Effector memory CD4-positive, alpha-beta T cell (primary cell): ENCODE data around the gene PCNT.

ENCODE experiments used
- DNase-seq, 3 donors: peaks; one replicate each; pipeline ENCODE4 v3.0.0-alpha.2; 2020
- H3K27ac ChIP-seq: 2 replicates; pipeline ENCODE4 v1.7.0; 2013; ENCODE audit warnings: mild to moderate bottlenecking, low read length, moderate library complexity; ENCODE audit not compliant: insufficient read depth, poor library complexity, severe bottlenecking
- H3K27me3 ChIP-seq: replicated peaks from 2 replicates; pipeline ENCODE4 v1.7.0; 2013; ENCODE audit warnings: mild to moderate bottlenecking, low read length; ENCODE audit not compliant: insufficient read depth, control insufficient read depth, poor library complexity, severe bottlenecking
- H3K36me3 ChIP-seq: 2 replicates; pipeline ENCODE4 v1.7.0; 2013; ENCODE audit warnings: mild to moderate bottlenecking, low read length, moderate library complexity; ENCODE audit not compliant: control insufficient read depth, insufficient read depth
- H3K4me1 ChIP-seq: 2 replicates; pipeline ENCODE4 v1.7.0; 2013; ENCODE audit warnings: low read length, mild to moderate bottlenecking; ENCODE audit not compliant: control insufficient read depth, insufficient read depth, poor library complexity, severe bottlenecking
- H3K4me3 ChIP-seq: 2 replicates; pipeline ENCODE4 v1.7.0; 2013; ENCODE audit warnings: low read length, low read depth, mild to moderate bottlenecking; ENCODE audit not compliant: insufficient read depth, poor library complexity, severe bottlenecking
- H3K9me3 ChIP-seq: 2 replicates; pipeline ENCODE4 v1.7.0; 2013; ENCODE audit warnings: mild to moderate bottlenecking, low read length, moderate library complexity; ENCODE audit not compliant: control insufficient read depth

The PCNT gene

GRCh38 chr21:46423546-46424038, 99.6 kb downstream of the PCNT start:
- peaks cover 16% of the 10 kb centered on the region for H3K36me3 ChIP-seq
- peaks cover 4% of the 10 kb centered on the region for H3K4me1 ChIP-seq
- H3K4me3 ChIP-seq, result no peak overlapping the region
- H3K9me3 ChIP-seq, result no peaks in the 10 kb centered on the region
- DNase-seq, result no peak
- peak overlapping the region; percentile 44 for H3K27ac ChIP-seq
- H3K27me3 ChIP-seq, result no peaks in the 10 kb centered on the region

- Histone ChIP-seq H3K27ac (peak overlapping the region; percentile 44), H3K27me3 (no peaks in the 10 kb centered on the region), H3K4me3 (no peak overlapping the region), H3K9me3 (no peaks in the 10 kb centered on the region), H3K36me3 (peaks cover 17% of the 10 kb centered on the region), H3K4me1 (peaks cover 4% of the 10 kb centered on the region)
- DNase-seq, result peak in 1 of 3 donors; percentile 8
Observed at GRCh38 chr21:46424039-46424591, 100.2 kb downstream of the PCNT start.

- Histone ChIP-seq H3K27me3 (no peaks in the 10 kb centered on the region), H3K27ac (peak overlapping the region; percentile 44), H3K4me3 (no peak overlapping the region), H3K9me3 (no peaks in the 10 kb centered on the region), H3K36me3 (peaks cover 18% of the 10 kb centered on the region), H3K4me1 (peaks cover 4% of the 10 kb centered on the region)
- no peak for DNase-seq
Observed at GRCh38 chr21:46424621-46425020, 100.7 kb downstream of the PCNT start.

- no peak for DNase-seq
- H3K27me3 ChIP-seq, result no peaks in the 10 kb centered on the region
- no peak overlapping the region for H3K4me3 ChIP-seq
- H3K9me3 ChIP-seq, result no peaks in the 10 kb centered on the region
- peaks cover 23% of the 10 kb centered on the region for H3K36me3 ChIP-seq
- H3K4me1 ChIP-seq, result peaks cover 4% of the 10 kb centered on the region
- H3K27ac ChIP-seq, result peak overlapping the region; percentile 26
Observed at GRCh38 chr21:46425041-46425440, 101.1 kb downstream of the PCNT start.

GRCh38 chr21:46425571-46425970, 101.6 kb downstream of the PCNT start:
- H3K4me1 ChIP-seq, result peaks cover 4% of the 10 kb centered on the region
- H3K27me3 ChIP-seq, result no peaks in the 10 kb centered on the region
- no peak overlapping the region for H3K4me3 ChIP-seq
- peak overlapping the region; percentile 26 for H3K27ac ChIP-seq
- peaks cover 26% of the 10 kb centered on the region for H3K36me3 ChIP-seq
- peak; percentile 15 to 43 (median 34) for DNase-seq
- H3K9me3 ChIP-seq, result no peaks in the 10 kb centered on the region

GRCh38 chr21:46426313-46427046, 102.5 kb downstream of the PCNT start:
- no peaks in the 10 kb centered on the region for H3K9me3 ChIP-seq
- H3K4me3 ChIP-seq, result no peak overlapping the region
- no peak for DNase-seq
- peaks cover 29% of the 10 kb centered on the region for H3K36me3 ChIP-seq
- H3K4me1 ChIP-seq, result peaks cover 4% of the 10 kb centered on the region
- H3K27ac ChIP-seq, result no peak overlapping the region
- no peaks in the 10 kb centered on the region for H3K27me3 ChIP-seq

- H3K36me3 ChIP-seq, result peaks cover 36% of the 10 kb centered on the region
- DNase-seq, result no peak
- no peaks in the 10 kb centered on the region for H3K9me3 ChIP-seq
- H3K27ac ChIP-seq, result no peak overlapping the region
- H3K4me1 ChIP-seq, result peaks cover 4% of the 10 kb centered on the region
- H3K27me3 ChIP-seq, result no peaks in the 10 kb centered on the region
- H3K4me3 ChIP-seq, result no peak overlapping the region
Observed at GRCh38 chr21:46427516-46427915, 103.6 kb downstream of the PCNT start.

GRCh38 chr21:46428286-46428685, 104.3 kb downstream of the PCNT start:
- H3K27ac ChIP-seq, result no peak overlapping the region
- peaks cover 2% of the 10 kb centered on the region for H3K4me1 ChIP-seq
- H3K27me3 ChIP-seq, result no peaks in the 10 kb centered on the region
- H3K4me3 ChIP-seq, result no peak overlapping the region
- no peaks in the 10 kb centered on the region for H3K9me3 ChIP-seq
- DNase-seq, result no peak
- H3K36me3 ChIP-seq, result peaks cover 33% of the 10 kb centered on the region

GRCh38 chr21:46428987-46429710, 105.2 kb downstream of the PCNT start:
- DNase-seq, result no peak
- no peaks in the 10 kb centered on the region for H3K4me1 ChIP-seq
- peaks cover 33% of the 10 kb centered on the region for H3K36me3 ChIP-seq
- H3K9me3 ChIP-seq, result no peaks in the 10 kb centered on the region
- no peak overlapping the region for H3K27ac ChIP-seq
- H3K27me3 ChIP-seq, result no peaks in the 10 kb centered on the region
- H3K4me3 ChIP-seq, result no peak overlapping the region
